Measurements from ENCODE around the gene UBE2F. TPM values are rescaled to one million over a fixed set of nuclear protein-coding genes. Genes with fewer than 3 reads are reported as not detected.
A peak's percentile ranks its signal among the peaks of the same experiment; 100 is the strongest.

The UBE2F gene
- total and polyA plus RNA-seq, 2 of the 13 experiments (the other 11 are each of a cell fraction or from before 2014, with no cell fraction given), result 35.4 to 73.1 TPM

DNA sequence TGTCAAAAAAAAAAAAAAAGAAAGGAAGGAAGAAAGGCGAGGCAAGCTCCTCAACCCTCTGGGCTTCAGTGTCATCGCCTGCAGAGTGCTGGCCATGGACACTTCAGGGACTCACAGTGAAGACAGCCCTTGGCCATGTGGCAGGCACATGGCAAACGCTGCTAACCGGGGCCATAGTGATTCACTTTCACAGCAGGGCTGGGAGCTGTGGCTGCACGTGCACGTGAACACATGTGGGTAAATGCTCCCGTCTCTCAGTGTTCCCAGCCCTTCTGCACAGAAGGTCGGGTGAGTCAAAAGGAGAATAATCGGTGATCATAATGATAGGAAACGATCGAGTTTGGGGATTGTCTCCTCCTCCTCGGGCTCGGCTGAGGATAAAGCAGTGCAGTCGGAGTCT is 46.1 kb upstream of the UBE2F start:
- intact Hi-C loops (cut with micrococcal nuclease; ENCODE audit: unreplicated experiment), result no loop called here
- ChIA-PET CTCF (ENCODE audit: low intra/inter-chr PET ratio, low total read pairs) (no interaction called here), POLR2A (no interaction called here)
- in situ Hi-C loops (cut with HindIII; ENCODE audit: extremely low pct_ligation_motif_present, low pct_unique_long_range_greater_than_20kb), result no loop called here
- H3K9ac ChIP-seq (ENCODE audit: insufficient read depth, low read depth, low read length), result no peak overlapping the region
- DNase-seq (ENCODE audit: low spot score), result no peak
- H3K36me3 ChIP-seq (replicated peaks in 1 of 2; ENCODE audit: control insufficient read depth in 1 of 2, insufficient read depth in 2 of 2, low read length in 2 of 2), result no peaks in the 10 kb centered on the region
- H3K79me2 ChIP-seq (ENCODE audit: insufficient read depth, low read length), result no peaks in the 10 kb centered on the region
- H3K4me2 ChIP-seq (ENCODE audit: low read depth, low read length), result no peak overlapping the region
- peaks cover 2 to 36% of the 10 kb centered on the region in 2 experiments; a peak in 4 of 5 replicates for H3K27me3 ChIP-seq (ENCODE audit: control insufficient read depth in 1 of 2, insufficient read depth in 2 of 2, low read length in 2 of 2)
- 21% methylated on average over 13 of the region's 14 CpGs for WGBS (ENCODE audit: low lambda C conversion rate)
- H3K4me1 ChIP-seq (ENCODE audit: insufficient read depth, low read length), result peaks cover 8% of the 10 kb centered on the region
- no peak overlapping the region for H3K4me3 ChIP-seq (replicated peaks in 1 of 3; ENCODE audit: insufficient read depth in 1 of 3, low read depth in 2 of 3, low read length in 3 of 3)
- no peak for ATAC-seq
- TF ChIP-seq KDM4B (CRISPR knock-in tag; IDR thresholded peaks at IDR 0.05) (no peak), BHLHE40 (IDR thresholded peaks at IDR 0.05; ENCODE audit: low read length) (peak; percentile 82), MYC (CRISPR knock-in tag; IDR thresholded peaks at IDR 0.05; ENCODE audit: borderline replicate concordance) (0 out of 2 replicates have a peak, but pooled peaks have one; percentile 18), AHR (CRISPR knock-in tag; IDR thresholded peaks at IDR 0.05) (0 out of 2 replicates have a peak, but pooled peaks have one; percentile 35), ZNF672 (CRISPR knock-in tag; IDR thresholded peaks at IDR 0.05) (no peak), FOSL2 (CRISPR knock-in tag; IDR thresholded peaks at IDR 0.05) (0 out of 2 replicates have a peak, but pooled peaks have one; percentile 22), NFKB2 (CRISPR knock-in tag; IDR thresholded peaks at IDR 0.05; ENCODE audit: borderline replicate concordance) (0 out of 2 replicates have a peak, but pooled peaks have one; percentile 25), ZNF747 (CRISPR knock-in tag; IDR thresholded peaks at IDR 0.05; ENCODE audit: borderline replicate concordance) (no peak), ZNF614 (CRISPR knock-in tag; IDR thresholded peaks at IDR 0.05; ENCODE audit: borderline replicate concordance) (no peak), SALL1 (CRISPR knock-in tag; IDR thresholded peaks at IDR 0.05) (peak; percentile 55; the same call in 1 of the 2 replicates)
- TF ChIP-seq, protein P1, sequence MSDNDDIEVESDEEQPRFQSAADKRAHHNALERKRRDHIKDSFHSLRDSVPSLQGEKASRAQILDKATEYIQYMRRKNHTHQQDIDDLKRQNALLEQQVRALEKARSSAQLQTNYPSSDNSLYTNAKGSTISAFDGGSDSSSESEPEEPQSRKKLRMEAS (IDR thresholded peaks at IDR 0.05), result peak; percentile 59; the same call in 1 of the 2 replicates
- TF ChIP-seq, protein P2, sequence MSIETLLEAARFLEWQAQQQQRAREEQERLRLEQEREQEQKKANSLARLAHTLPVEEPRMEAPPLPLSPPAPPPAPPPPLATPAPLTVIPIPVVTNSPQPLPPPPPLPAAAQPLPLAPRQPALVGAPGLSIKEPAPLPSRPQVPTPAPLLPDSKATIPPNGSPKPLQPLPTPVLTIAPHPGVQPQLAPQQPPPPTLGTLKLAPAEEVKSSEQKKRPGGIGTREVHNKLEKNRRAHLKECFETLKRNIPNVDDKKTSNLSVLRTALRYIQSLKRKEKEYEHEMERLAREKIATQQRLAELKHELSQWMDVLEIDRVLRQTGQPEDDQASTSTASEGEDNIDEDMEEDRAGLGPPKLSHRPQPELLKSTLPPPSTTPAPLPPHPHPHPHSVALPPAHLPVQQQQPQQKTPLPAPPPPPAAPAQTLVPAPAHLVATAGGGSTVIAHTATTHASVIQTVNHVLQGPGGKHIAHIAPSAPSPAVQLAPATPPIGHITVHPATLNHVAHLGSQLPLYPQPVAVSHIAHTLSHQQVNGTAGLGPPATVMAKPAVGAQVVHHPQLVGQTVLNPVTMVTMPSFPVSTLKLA (IDR thresholded peaks at IDR 0.05), result peak; percentile 77
- TF ChIP-seq, protein P3, sequence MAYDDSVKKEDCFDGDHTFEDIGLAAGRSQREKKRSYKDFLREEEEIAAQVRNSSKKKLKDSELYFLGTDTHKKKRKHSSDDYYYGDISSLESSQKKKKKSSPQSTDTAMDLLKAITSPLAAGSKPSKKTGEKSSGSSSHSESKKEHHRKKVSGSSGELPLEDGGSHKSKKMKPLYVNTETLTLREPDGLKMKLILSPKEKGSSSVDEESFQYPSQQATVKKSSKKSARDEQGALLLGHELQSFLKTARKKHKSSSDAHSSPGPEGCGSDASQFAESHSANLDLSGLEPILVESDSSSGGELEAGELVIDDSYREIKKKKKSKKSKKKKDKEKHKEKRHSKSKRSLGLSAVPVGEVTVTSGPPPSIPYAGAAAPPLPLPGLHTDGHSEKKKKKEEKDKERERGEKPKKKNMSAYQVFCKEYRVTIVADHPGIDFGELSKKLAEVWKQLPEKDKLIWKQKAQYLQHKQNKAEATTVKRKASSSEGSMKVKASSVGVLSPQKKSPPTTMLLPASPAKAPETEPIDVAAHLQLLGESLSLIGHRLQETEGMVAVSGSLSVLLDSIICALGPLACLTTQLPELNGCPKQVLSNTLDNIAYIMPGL (CRISPR knock-in tag; IDR thresholded peaks at IDR 0.05; ENCODE audit: borderline replicate concordance in 1 of 2, low read depth in 1 of 2), result no peak
- TF ChIP-seq, protein P4, sequence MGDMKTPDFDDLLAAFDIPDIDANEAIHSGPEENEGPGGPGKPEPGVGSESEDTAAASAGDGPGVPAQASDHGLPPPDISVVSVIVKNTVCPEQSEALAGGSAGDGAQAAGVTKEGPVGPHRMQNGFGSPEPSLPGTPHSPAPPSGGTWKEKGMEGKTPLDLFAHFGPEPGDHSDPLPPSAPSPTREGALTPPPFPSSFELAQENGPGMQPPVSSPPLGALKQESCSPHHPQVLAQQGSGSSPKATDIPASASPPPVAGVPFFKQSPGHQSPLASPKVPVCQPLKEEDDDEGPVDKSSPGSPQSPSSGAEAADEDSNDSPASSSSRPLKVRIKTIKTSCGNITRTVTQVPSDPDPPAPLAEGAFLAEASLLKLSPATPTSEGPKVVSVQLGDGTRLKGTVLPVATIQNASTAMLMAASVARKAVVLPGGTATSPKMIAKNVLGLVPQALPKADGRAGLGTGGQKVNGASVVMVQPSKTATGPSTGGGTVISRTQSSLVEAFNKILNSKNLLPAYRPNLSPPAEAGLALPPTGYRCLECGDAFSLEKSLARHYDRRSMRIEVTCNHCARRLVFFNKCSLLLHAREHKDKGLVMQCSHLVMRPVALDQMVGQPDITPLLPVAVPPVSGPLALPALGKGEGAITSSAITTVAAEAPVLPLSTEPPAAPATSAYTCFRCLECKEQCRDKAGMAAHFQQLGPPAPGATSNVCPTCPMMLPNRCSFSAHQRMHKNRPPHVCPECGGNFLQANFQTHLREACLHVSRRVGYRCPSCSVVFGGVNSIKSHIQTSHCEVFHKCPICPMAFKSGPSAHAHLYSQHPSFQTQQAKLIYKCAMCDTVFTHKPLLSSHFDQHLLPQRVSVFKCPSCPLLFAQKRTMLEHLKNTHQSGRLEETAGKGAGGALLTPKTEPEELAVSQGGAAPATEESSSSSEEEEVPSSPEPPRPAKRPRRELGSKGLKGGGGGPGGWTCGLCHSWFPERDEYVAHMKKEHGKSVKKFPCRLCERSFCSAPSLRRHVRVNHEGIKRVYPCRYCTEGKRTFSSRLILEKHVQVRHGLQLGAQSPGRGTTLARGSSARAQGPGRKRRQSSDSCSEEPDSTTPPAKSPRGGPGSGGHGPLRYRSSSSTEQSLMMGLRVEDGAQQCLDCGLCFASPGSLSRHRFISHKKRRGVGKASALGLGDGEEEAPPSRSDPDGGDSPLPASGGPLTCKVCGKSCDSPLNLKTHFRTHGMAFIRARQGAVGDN (CRISPR knock-in tag; IDR thresholded peaks at IDR 0.05), result peak; percentile 70
- no peaks in the 10 kb centered on the region for H3K9me3 ChIP-seq (ENCODE audit: low read length)
- no peak overlapping the region for H2AFZ ChIP-seq (ENCODE audit: low read length)
- H3K27ac ChIP-seq (ENCODE audit: extremely low read length, insufficient read depth, low read length), result no peak overlapping the region
- no TSS peak for BruUV-seq (replicated peaks)
- FAIRE-seq, result no peak
- no peaks in the 10 kb centered on the region for H4K20me1 ChIP-seq (ENCODE audit: insufficient read depth, low read length)
